HTR-8/SVneo (cell line): ENCODE measurements around the gene CACNA1D.
"Not testable (repeated sequence)": the region's sequence is repeated elsewhere in the genome, so short reads cannot be mapped to it uniquely, and the experiment has no call there.

ENCODE experiments used
- DNase-seq: peaks from one replicate; pipeline ENCODE4 v3.0.0; 2011; ENCODE audit warnings: low spot score, mixed read lengths; ENCODE audit not compliant: insufficient read length
- FAIRE-seq: peaks from 2 replicates; lab custom pipeline; 2011; peaks lifted over from hg19 to GRCh38; lab: Jason Lieb, UNC

The CACNA1D gene

GRCh38 chr3:53566461-53567145, 72.2 kb downstream of the CACNA1D start:
- no peak for FAIRE-seq
- no peak for DNase-seq

DNA sequence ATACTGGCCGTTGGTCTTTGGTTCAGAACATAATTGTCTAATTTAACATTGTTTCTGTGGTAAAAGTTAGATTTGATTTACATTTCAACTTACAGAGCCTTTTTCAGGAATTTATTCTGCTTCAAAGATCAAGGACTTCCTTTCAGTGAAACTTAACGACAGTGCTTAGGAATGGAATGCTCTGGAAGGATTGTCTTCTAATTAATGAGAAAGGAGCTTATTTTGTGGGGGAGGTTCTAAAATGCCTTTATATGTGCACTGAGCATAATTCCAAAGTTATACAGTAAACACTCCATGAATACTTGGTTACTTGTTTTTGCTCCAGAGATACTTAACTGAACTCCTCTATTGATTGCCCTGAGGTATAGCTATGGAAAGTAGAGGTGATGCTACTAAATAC, 75.7 kb downstream of the CACNA1D start:
- no peak for FAIRE-seq
- DNase-seq, result no peak

DNA sequence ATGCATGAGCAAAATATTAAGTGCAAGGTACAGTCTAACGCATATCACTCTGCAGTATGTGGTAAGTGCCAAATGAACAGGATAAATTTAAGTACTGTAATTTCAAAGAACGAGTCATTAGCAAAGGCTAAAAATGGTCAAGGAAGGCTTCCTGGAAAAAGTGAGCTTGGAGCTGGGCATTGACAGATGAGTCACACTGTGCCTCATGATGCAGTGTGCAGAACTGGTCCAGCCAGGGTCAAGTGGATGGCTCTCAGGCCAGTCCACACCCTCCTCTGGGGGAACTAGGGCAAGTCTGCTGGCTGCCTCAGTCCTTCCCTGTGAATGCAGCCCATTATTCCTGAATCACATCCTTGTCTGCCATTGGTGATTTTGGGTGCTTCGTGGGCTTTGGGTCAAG, 76.3 kb downstream of the CACNA1D start:
- DNase-seq, result no peak
- no peak for FAIRE-seq

- DNase-seq (no peak), FAIRE-seq (no peak)
Observed at GRCh38 chr3:53571264-53571663, 76.9 kb downstream of the CACNA1D start.

GRCh38 chr3:53572184-53572583, 77.8 kb downstream of the CACNA1D start:
- not testable (repeated sequence) for FAIRE-seq, DNase-seq

- FAIRE-seq, result no peak
- no peak for DNase-seq
Observed at GRCh38 chr3:53577506-53577905, 83.1 kb downstream of the CACNA1D start.

GRCh38 chr3:53579636-53580035, 85.2 kb downstream of the CACNA1D start:
- DNase-seq (no peak), FAIRE-seq (no peak)

DNA sequence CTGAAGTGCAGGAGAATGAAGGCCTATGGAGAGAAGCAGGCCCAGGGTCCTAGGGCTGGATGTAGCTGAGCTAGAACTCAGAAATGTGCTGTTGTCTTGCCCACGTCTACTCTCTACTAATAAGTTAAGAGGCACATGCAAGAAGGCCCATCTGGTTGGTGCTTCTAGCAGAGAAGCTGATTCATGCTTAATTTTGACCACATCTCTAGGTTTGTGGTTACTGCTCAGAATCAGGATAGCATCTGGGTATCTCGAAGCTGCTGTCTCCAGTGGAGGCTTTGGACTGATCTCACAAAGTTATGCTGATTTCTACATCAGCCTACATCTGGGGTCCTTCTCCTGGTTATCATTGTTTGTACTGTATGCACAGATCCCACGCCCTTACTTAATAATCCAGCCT, 87.3 kb downstream of the CACNA1D start:
- no peak for DNase-seq
- FAIRE-seq, result no peak

GRCh38 chr3:53583161-53583690, 88.8 kb downstream of the CACNA1D start:
- FAIRE-seq, result no peak
- DNase-seq, result no peak

- FAIRE-seq (no peak), DNase-seq (no peak)
Observed at GRCh38 chr3:53585049-53585448, 90.6 kb downstream of the CACNA1D start.

DNA sequence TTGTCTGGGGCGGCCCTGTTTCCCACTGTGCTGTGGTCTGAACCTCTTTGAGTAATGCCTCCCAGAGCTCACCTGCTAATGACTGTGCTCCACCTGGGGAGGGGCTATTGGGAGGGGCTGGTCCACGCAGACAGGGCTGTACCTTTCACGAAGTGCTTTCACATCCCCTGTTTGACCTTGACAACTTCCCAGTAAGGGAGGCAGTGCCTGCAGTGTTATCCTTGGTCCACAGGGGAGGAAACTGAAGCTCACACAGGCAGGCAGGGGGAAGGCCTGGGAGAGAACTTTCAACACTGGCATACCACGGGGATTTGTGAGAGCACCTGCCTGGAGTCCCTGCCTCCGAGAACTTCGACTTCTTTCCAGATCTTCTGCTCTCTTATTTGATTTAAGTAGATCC, 91.2 kb downstream of the CACNA1D start:
- FAIRE-seq (no peak), DNase-seq (no peak)

GRCh38 chr3:53588122-53588521, 93.7 kb downstream of the CACNA1D start:
- FAIRE-seq, result no peak
- no peak for DNase-seq

DNA sequence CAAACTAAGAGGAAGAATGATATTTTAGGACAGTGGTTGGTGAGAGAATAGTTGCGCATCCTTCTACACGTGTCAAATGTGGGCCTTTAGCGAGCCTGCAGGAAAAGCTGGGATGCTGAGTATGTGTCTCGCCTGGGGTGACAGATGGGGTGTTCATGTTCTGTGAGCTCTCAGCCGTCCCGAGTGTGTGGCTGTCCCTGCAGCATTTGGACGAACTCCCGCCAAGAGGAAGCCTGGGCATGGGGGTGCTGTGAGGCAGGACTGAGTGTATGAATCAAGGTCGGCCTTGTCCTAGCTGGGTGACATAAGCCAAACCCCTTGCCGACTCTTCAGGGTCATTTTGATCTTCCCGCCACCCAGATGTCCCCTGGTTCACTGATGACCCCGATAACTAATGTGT, 94.8 kb downstream of the CACNA1D start:
- DNase-seq (no peak), FAIRE-seq (no peak)

- DNase-seq, result no peak
- FAIRE-seq, result no peak
Observed at GRCh38 chr3:53589806-53590205, 95.4 kb downstream of the CACNA1D start.

DNA sequence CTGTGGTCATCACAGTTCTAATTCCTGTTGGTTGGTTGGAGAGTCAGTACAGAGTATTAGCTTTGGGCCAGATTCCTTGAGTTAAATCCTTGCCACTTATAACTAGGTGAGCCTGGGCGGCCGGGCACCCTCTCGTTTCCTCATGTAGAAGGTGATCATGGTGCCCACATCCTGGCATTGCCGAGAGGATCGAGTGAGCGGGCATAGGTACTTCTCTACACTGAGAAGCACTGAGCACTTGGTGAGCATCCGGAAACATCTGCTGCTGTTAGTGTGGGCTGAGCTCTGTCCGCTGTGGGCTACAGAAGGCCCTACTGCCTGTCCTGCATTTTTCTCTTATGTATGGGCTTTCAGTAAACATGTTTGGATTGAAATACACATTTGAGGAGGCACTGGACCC, 96.2 kb downstream of the CACNA1D start:
- DNase-seq (no peak), FAIRE-seq (no peak)

- no peak for DNase-seq
- no peak for FAIRE-seq
Observed at GRCh38 chr3:53591646-53592045, 97.2 kb downstream of the CACNA1D start.

DNA sequence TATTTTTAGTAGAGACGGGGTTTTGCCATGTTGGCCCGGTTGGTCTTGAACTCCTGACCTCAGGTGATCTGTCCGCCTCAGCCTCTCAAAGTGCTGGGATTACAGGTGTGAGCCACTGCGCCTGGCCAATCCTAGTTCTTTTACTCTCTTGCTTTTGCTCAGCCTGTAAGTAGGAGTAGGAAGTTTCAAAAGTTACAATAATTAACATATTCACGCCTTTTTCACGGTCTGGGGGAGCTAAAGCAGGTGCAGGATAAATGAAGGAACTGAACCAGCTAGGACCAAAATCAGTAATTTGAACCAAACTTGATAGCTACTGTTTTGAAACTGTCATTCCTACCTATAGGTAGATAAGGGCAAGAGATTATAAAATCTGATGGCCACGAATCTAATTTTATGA, 98.5 kb downstream of the CACNA1D start:
- FAIRE-seq, result no peak

DNA sequence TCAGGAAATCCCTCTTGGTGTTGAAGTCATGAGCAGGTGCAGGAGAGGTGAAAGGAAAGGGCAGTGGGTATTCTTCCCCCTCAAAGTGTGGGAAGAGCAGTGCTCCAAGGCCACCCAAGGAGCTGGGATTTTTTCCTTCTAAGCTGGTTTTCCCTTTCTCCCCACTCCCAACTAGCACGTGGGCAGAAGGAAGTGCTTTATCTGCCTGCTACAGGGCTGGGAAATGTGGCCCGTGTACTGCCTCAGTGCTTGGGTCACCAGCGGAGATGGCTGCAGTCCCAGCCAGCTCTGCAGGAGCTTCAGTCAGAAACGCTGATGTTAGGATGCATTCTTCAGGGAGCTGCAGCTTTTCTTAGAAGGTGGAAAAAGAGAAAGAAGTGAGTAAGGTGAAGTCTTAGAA, 99.2 kb downstream of the CACNA1D start:
- FAIRE-seq, result no peak
- no peak for DNase-seq

More for the DNA sequence above, 98.5 kb downstream of the CACNA1D start:
- DNase-seq, result no peak

GRCh38 chr3:53594276-53594675, 99.9 kb downstream of the CACNA1D start:
- FAIRE-seq, result no peak
- DNase-seq, result no peak

DNA sequence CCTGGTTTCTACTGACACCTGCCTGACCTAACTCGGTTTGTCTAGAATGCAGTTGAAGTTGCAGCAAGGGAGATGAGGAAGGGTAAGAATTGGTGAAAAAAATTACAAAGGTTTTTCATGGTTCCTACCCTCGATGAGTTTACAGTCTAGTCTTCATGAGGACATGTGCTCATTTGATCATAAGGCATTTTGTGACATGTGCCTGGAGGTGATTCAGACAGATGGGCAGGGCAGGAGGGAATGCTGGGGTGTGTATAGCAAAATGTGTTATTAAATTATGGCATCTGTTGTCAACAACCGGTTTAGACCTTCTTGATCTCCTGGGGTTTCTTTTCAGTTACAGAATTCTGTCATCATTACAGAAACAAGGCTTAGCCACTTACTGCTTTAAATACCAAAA, 101.2 kb downstream of the CACNA1D start:
- FAIRE-seq (no peak), DNase-seq (no peak)

- DNase-seq (no peak), FAIRE-seq (no peak)
Observed at GRCh38 chr3:53597136-53597915, 102.9 kb downstream of the CACNA1D start.

- FAIRE-seq, result no peak
- no peak for DNase-seq
Observed at GRCh38 chr3:53599771-53600170, 105.4 kb downstream of the CACNA1D start.
